Activated CD4-positive, alpha-beta T cell treated with anti-CD3 and anti-CD28 coated beads, Interleukin-2, amount 10 ng/mL, durations not matched to agents 7 days and 5 days (primary cell): ENCODE measurements around the gene PRKCZ. TPM values are rescaled to one million over a fixed set of nuclear protein-coding genes. Genes with fewer than 3 reads are reported as not detected.

Experiments
- CTCF ChIA-PET: fragments of 350-600 bp; sonication (Branson Sonifier 250); formaldehyde crosslinking; loops from one replicate; lab custom pipeline; 2021; ENCODE audit warnings: antibody characterized with exemption; lab: Charles Lee
- POLR2A ChIA-PET: fragments of 350-600 bp; sonication (Branson Sonifier 250); formaldehyde crosslinking; loops from one replicate; lab custom pipeline; 2021; ENCODE audit warnings: antibody characterized with exemption; lab: Charles Lee
- DNase-seq: peaks from one replicate; pipeline ENCODE4 v3.0.0-alpha.2; 2020
- H3K27ac Mint-ChIP-seq: one replicate; pipeline ENCODE4 v1.8.0; 2021; ENCODE audit warnings: mild to moderate bottlenecking, moderate library complexity, mixed read lengths
- H3K27me3 Mint-ChIP-seq: one replicate; pipeline ENCODE4 v1.8.0; 2021; ENCODE audit warnings: mixed read lengths
- H3K36me3 Mint-ChIP-seq: one replicate; pipeline ENCODE4 v1.8.0; 2021; ENCODE audit warnings: low read depth, mixed read lengths
- H3K4me1 Mint-ChIP-seq: one replicate; pipeline ENCODE4 v1.8.0; 2021; ENCODE audit warnings: mixed read lengths
- H3K4me3 Mint-ChIP-seq: one replicate; pipeline ENCODE4 v1.8.0; 2021; ENCODE audit warnings: mild to moderate bottlenecking, moderate library complexity, mixed read lengths
- H3K9me3 Mint-ChIP-seq: one replicate; pipeline ENCODE4 v1.8.0; 2021; ENCODE audit warnings: mixed read lengths
- total RNA-seq, 2 experiments: library from RNA; stranded (reverse); gene quantifications; one replicate each; pipeline ENCODE4 v1.2.3, GENCODE V29; 2021

The PRKCZ gene
- total RNA-seq, 2 experiments from 2014 or later = 5.1 to 5.6 TPM

DNA sequence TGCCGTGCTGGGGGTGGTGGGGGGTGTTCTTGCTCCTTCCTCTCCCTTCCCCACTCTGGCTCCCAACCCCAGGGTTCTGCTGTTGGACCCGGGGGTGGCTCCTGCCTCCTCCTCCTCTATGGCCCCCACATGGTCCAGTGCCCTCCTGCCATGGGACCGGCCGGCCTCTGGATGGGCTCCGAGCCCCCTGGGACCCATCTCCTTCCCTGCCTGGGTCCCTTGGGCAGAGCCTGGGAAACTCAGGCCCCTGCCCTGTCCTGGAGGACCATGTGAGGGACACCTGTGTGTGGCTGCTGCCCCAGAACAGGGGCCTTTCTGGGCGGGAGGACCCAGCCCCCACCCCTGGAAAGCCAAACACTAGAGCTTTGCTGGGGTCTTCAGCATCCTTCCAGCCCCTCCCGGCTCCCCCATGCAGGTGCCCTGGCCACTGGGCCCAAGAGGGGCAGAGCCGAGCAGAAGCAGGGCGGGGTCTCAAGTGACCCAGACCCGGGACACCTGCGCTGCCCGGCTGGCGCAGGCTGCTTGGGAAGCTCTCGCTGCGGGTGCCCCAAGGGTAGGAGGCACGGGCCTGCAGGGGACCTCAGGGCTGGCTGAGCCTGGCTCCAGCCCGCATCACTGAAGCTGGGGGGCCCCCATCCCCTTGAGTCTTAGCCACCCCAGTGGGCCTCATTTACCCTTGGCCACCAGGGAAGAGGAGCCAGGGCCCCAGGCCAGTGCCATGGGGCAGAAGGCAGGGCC is 146.9 kb downstream of the PRKCZ start:
- ChIA-PET POLR2A (no interaction called here), CTCF (interaction anchor here (0.7 to 2.9 kb wide), 3 partner anchors 11 to 187 kb away, joined by 3 to 58 read pairs (median 16); no protein-coding TSS in a partner anchor)
- H3K4me3 Mint-ChIP-seq = no peak overlapping the region
- H3K9me3 Mint-ChIP-seq = no peaks in the 10 kb centered on the region
- no peak for DNase-seq
- no peaks in the 10 kb centered on the region for H3K27me3 Mint-ChIP-seq
- peak overlapping the region; percentile 46 for H3K27ac Mint-ChIP-seq
- H3K36me3 Mint-ChIP-seq = peaks cover 2% of the 10 kb centered on the region
- peaks cover 34% of the 10 kb centered on the region for H3K4me1 Mint-ChIP-seq

DNA sequence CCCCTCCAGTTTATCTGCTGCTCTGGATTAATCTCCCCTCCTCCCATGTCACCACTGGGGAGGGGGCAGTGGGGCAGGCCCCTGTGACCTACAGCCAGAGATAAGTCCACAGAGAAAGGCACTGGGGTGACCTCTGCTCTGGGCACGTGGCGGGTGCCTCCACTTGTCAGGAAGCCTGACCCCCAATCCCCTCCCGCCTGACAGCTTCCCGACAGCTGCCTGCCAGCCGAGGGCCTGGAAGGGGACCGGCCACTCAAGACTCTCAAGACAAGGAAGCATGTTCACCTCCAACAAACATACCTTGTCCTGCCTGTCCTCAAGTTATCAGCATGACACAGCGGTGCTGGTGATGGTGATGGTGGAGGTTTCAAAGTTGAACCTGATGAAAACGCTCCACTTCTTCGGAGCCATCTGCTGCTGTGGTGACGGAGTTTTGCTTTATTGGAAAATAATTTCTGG is 147.5 kb downstream of the PRKCZ start:
- ChIA-PET CTCF (interaction anchor here (0.7 to 1.0 kb wide), 3 partner anchors 10 to 193 kb away, joined by 3 to 5 read pairs (median 3); partner anchors contain the start of gene MORN1), POLR2A (no interaction called here)
- peaks cover 31% of the 10 kb centered on the region for H3K4me1 Mint-ChIP-seq
- peak overlapping the region; percentile 89 for H3K27ac Mint-ChIP-seq
- no peaks in the 10 kb centered on the region for H3K9me3 Mint-ChIP-seq
- H3K36me3 Mint-ChIP-seq = peaks cover 1% of the 10 kb centered on the region
- no peak for DNase-seq
- no peak overlapping the region for H3K4me3 Mint-ChIP-seq
- H3K27me3 Mint-ChIP-seq = no peaks in the 10 kb centered on the region

GRCh38 chr1:2198571-2198970 is 148.4 kb downstream of the PRKCZ start:
- ChIA-PET CTCF (interaction anchor here (0.8 to 2.3 kb wide), 5 partner anchors 25 to 625 kb away, joined by 3 to 17 read pairs (median 5); no protein-coding TSS in a partner anchor), POLR2A (interaction anchor here (1.0 to 1.1 kb wide), 2 partner anchors 14 to 29 kb away, joined by 3 to 4 read pairs; partner anchors contain the start of gene SKI)
- Mint-ChIP-seq H3K9me3 (no peaks in the 10 kb centered on the region), H3K4me1 (peaks cover 26% of the 10 kb centered on the region), H3K27ac (peak overlapping the region; percentile 89), H3K27me3 (no peaks in the 10 kb centered on the region), H3K4me3 (peak overlapping the region; percentile 85), H3K36me3 (no peaks in the 10 kb centered on the region)
- no peak for DNase-seq

DNA sequence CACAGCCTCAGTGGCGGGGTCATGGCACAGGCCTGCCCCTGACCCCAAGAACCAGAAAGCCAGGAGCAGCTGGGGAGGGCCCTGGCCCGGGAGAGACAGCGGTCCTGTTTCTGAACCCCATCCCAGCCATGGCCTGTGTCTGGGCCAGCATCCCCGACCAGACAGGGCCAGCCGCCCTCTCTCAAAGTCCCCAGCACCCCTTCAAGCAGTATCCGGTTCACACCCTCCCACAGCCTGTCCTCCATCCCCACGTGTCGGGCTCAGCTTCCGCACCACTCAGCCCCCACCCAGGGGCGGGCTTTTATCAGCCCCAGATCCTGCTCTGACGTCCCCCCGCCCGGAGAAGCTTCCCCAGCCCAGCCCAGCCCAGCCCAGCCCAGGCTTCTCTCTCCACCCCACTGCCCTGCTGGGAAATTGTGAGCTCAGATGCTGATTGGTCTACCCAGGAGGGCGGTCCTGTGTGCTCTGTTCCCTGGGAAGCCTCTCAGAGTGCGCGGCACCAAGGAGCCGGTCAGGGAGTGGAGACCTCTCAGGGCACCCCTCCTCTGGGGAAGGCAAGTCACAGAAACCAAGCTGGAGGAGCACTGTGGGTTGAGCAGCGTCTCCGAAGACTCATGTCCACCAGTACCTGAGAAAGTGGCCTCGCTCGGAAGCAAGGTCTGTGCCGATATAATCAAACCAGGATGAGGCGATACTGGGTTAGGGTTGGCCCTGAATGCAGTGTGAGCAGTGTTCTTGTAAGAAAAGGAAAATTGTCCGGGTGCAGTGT is 149.0 kb downstream of the PRKCZ start:
- CTCF ChIA-PET = interaction anchor here (0.6 to 2.3 kb wide), 5 partner anchors 25 to 624 kb away, joined by 3 to 17 read pairs (median 3); no protein-coding TSS in a partner anchor
- Mint-ChIP-seq H3K4me3 (peak overlapping the region; percentile 85), H3K36me3 (no peaks in the 10 kb centered on the region), H3K27ac (peak overlapping the region; percentile 89), H3K27me3 (no peaks in the 10 kb centered on the region), H3K4me1 (peaks cover 26% of the 10 kb centered on the region), H3K9me3 (no peaks in the 10 kb centered on the region)
- POLR2A ChIA-PET = interaction anchor here (0.5 to 1.1 kb wide), 3 partner anchors 13 to 30 kb away, joined by 3 to 4 read pairs (median 3); partner anchors contain the start of gene SKI
- DNase-seq = peak; percentile 93

- ChIA-PET POLR2A (no interaction called here), CTCF (interaction anchor here (0.6 to 2.3 kb wide), 5 partner anchors 155 to 602 kb away, joined by 3 to 17 read pairs (median 3); no protein-coding TSS in a partner anchor)
- Mint-ChIP-seq H3K27me3 (no peaks in the 10 kb centered on the region), H3K9me3 (no peaks in the 10 kb centered on the region), H3K36me3 (no peaks in the 10 kb centered on the region), H3K4me3 (peak overlapping the region; percentile 85), H3K27ac (no peak overlapping the region), H3K4me1 (peaks cover 26% of the 10 kb centered on the region)
- DNase-seq = no peak
These were observed 150.2 kb downstream of the PRKCZ start for GRCh38 chr1:2200308-2200943.

GRCh38 chr1:2201062-2201461 is 150.9 kb downstream of the PRKCZ start:
- Mint-ChIP-seq H3K4me1 (peaks cover 29% of the 10 kb centered on the region), H3K27ac (no peak overlapping the region), H3K9me3 (no peaks in the 10 kb centered on the region), H3K27me3 (no peaks in the 10 kb centered on the region), H3K36me3 (no peaks in the 10 kb centered on the region), H3K4me3 (no peak overlapping the region)
- POLR2A ChIA-PET = no interaction called here
- no peak for DNase-seq
- CTCF ChIA-PET = interaction anchor here (1.1 to 2.3 kb wide), 2 partner anchors 181 to 602 kb away, joined by 3 to 17 read pairs; no protein-coding TSS in a partner anchor

DNA sequence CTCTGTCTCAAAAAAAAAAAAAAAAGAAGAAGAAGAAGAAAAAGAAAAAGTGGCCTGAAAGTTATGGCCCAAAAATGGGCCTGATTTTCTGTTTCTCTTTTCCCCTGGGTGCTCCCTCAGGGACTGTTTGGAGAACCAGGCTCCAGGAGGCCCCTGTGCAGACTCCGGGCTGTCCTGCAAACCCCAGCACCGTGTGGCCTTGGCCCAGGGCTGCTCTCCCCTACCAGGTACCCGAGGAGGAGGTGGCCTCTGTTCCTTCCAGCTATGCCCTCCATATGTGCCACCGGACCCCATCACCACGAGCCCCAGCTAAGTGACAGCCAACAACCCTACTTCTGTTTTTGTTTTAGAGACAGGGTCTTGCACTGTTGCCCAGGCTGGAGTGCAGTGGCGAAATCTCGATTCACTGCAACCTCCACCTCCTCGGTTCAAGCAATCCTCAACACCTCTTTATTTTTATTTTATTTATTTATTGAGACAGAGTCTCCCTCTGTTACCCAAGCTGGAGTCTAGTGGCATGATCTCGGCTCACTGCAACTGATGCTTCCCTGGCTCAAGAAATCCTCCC is 151.9 kb downstream of the PRKCZ start:
- POLR2A ChIA-PET = no interaction called here
- Mint-ChIP-seq H3K4me3 (no peak overlapping the region), H3K9me3 (no peaks in the 10 kb centered on the region), H3K27ac (no peak overlapping the region), H3K27me3 (no peaks in the 10 kb centered on the region), H3K36me3 (no peaks in the 10 kb centered on the region), H3K4me1 (peaks cover 29% of the 10 kb centered on the region)
- DNase-seq = no peak
- CTCF ChIA-PET = interaction anchor here (0.6 to 2.0 kb wide), 4 partner anchors 11 to 384 kb away, joined by 3 to 9 read pairs (median 5); no protein-coding TSS in a partner anchor

- H3K27me3 Mint-ChIP-seq = no peaks in the 10 kb centered on the region
- no peak overlapping the region for H3K27ac Mint-ChIP-seq
- DNase-seq = no peak
- H3K4me1 Mint-ChIP-seq = peaks cover 27% of the 10 kb centered on the region
- H3K36me3 Mint-ChIP-seq = no peaks in the 10 kb centered on the region
- H3K9me3 Mint-ChIP-seq = no peaks in the 10 kb centered on the region
- CTCF ChIA-PET = interaction anchor here (1.0 to 4.3 kb wide), 6 partner anchors 8 to 383 kb away, joined by 3 to 31 read pairs (median 5); partner anchors contain the start of gene FAAP20
- POLR2A ChIA-PET = no interaction called here
- H3K4me3 Mint-ChIP-seq = no peak overlapping the region
These were observed 152.8 kb downstream of the PRKCZ start for GRCh38 chr1:2202843-2203601.

- Mint-ChIP-seq H3K27ac (no peak overlapping the region), H3K27me3 (no peaks in the 10 kb centered on the region), H3K4me3 (no peak overlapping the region), H3K36me3 (no peaks in the 10 kb centered on the region), H3K4me1 (peaks cover 18% of the 10 kb centered on the region), H3K9me3 (no peaks in the 10 kb centered on the region)
- CTCF ChIA-PET = interaction anchor here (1.0 to 4.3 kb wide), 5 partner anchors 9 to 382 kb away, joined by 3 to 31 read pairs (median 3); partner anchors contain the start of gene FAAP20
- POLR2A ChIA-PET = no interaction called here
- DNase-seq = no peak
These were observed 153.6 kb downstream of the PRKCZ start for GRCh38 chr1:2203671-2204414.

DNA sequence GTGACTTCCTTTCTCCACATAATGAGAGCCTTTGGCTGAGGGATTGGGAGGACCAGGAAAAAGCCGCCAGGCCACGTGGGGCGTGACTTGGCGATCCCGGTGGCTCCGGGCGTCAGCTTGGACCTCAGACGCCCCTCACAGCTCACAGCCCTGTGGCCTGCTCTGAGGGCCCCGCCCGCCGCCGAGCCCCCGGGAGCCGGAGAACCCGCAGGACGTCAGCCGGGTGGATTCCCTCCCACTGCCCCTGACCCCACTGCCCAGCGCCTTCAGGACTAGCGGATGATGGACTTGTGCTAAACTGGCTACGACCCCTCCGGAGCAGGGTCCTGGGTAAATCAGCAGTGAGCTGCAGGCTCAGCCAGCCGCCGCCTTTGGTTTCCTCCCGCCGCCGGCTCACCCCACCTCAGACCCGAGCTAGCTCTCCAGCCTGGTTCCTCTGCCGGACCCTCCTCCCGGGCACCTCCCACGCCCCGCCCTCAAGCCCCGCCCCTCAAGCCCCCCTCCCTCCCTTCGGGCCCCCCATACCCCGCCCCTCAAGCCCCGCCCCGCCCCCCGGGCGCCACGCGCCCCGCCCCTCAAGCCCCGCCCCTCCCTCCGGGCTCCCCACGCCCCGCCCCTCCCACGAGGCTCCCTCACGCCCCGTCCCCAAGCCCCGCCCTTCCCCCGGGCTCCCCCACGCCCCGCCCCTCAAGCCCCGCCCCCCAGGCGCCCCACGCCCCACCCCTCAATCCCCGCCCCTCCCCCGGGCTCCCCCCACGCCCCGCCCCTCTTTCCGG is 154.4 kb downstream of the PRKCZ start:
- ChIA-PET POLR2A (no interaction called here), CTCF (interaction anchor here (0.6 to 4.3 kb wide), 5 partner anchors 9 to 841 kb away, joined by 3 to 31 read pairs (median 4); partner anchors contain the start of gene FAAP20)
- no peaks in the 10 kb centered on the region for H3K27me3 Mint-ChIP-seq
- no peak overlapping the region for H3K27ac Mint-ChIP-seq
- H3K36me3 Mint-ChIP-seq = no peaks in the 10 kb centered on the region
- DNase-seq = no peak
- H3K9me3 Mint-ChIP-seq = no peaks in the 10 kb centered on the region
- peaks cover 11% of the 10 kb centered on the region for H3K4me1 Mint-ChIP-seq
- no peak overlapping the region for H3K4me3 Mint-ChIP-seq
